ENCODE data around the gene FAP.

DNA sequence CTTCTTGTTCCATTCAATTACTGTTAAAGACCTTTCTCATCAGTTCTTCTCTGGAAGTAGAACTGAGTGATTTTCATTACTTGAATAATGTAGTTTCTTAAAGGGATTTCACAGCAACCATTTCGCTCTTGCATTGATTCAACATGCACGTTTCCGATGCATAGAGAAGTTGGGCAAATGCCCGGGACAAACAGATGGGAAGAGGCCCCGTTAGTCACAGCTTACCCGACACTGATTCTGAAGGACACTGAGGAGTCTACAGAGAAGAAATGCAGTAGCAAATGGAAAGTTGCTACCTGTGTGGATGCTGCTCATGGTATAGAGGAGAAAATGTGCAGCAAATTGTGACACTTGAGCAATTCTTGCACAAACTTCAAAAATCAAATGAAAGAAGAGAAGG is 58.9 kb downstream of the FAP start:
- TF ChIP-seq, protein P1, sequence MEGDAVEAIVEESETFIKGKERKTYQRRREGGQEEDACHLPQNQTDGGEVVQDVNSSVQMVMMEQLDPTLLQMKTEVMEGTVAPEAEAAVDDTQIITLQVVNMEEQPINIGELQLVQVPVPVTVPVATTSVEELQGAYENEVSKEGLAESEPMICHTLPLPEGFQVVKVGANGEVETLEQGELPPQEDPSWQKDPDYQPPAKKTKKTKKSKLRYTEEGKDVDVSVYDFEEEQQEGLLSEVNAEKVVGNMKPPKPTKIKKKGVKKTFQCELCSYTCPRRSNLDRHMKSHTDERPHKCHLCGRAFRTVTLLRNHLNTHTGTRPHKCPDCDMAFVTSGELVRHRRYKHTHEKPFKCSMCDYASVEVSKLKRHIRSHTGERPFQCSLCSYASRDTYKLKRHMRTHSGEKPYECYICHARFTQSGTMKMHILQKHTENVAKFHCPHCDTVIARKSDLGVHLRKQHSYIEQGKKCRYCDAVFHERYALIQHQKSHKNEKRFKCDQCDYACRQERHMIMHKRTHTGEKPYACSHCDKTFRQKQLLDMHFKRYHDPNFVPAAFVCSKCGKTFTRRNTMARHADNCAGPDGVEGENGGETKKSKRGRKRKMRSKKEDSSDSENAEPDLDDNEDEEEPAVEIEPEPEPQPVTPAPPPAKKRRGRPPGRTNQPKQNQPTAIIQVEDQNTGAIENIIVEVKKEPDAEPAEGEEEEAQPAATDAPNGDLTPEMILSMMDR (IDR thresholded peaks at IDR 0.05) = no peak
- TF ChIP-seq POLR2A (IDR thresholded peaks at IDR 0.05) = no peak

Measured in testis (tissue), 2 donors.